Stimulated activated CD8-positive, alpha-beta memory T cell treated with anti-CD3 and anti-CD28 coated beads, Interleukin-2, amount 100 ng/mL, for 48 hours (primary cell): Measurements from ENCODE around the gene ATXN10.

Experiments used
- DNase-seq, 2 donors: peaks; one replicate each; pipeline ENCODE4 v3.0.0-alpha.2; 2020; ENCODE audit warnings: low read depth in 2 of 2

ATXN10 gene

GRCh38 chr22:45857519-45857918 lies 185.9 kb downstream of the ATXN10 start:
- no peak for DNase-seq

- DNase-seq, result no peak
Measured at GRCh38 chr22:45859231-45860161, 187.9 kb downstream of the ATXN10 start.

DNA sequence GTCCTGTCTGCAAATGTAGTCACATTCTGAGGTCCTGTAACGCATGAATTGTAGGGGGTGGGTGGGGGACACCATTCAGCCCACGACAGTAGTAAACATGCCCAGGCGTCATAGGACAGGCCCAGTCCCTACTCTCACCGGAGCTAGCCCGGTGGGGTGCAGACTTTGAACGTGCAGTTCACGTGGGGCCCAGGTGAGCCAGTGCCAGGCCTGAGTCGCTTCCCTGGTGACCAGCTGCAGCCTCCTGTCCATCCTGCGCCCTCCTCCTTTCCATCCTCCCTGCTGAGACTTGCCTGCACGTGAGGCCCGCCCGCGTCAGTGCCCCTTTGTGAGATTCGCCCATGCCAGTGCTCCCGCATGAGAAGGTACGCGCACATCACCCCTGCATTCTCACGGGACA lies 188.6 kb downstream of the ATXN10 start:
- no peak for DNase-seq

DNA sequence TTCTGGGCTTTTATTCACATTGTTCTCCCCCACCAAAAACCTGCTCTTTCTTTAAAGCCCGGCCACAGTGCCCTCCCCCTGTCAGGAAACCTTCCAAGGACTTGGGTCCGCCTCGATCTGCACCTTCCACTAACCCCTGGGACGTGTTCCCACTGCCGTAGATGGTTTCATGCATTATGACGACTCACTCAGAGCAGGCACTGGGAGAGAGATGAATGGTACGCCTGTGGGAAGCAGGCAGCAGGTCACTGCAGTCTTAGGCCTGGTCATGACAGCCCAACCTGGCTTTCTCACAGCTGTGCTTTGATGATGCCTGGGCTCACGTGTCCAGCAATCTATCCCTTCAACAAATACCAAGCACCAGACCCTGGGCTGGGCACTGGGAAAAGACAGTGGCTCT lies 189.6 kb downstream of the ATXN10 start:
- DNase-seq, result no peak

DNA sequence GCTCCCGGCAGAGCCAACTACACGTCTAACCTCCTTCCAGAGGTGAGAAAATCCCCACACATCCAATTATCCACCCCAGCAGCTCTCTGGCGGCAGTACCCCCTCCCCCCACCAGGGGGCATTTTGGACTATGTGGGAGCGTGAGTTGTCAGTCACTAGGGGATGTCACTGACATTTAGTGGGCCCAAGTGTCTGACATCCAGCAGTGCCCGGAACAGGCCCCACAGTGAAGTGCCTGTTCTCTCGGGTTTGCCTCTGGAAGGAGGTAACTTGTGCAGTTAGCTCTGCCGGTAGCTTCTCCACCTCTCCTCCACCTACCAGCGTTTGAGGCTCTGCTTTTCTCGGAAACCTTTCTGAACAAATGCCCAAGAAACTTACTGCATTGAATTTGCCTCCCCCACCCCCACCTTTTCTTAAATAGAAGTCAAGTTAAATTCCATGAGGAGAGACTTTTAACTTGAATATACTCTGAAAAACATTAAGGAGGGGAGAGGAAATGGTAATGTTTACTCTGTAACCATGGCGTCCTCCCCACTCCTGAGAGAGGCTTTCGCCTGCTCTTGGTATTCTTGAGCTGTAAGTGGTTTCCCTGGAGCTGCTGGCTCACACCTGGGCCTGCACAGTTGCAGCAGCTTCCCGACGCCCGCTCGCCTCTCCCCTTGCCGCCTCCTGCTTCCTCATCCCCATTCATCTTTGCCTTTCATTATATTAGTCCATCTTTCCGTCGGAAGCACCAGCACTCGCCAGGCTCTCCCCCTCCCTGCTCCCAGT lies 192.5 kb downstream of the ATXN10 start:
- DNase-seq, result peak; percentile 63 to 77

DNA sequence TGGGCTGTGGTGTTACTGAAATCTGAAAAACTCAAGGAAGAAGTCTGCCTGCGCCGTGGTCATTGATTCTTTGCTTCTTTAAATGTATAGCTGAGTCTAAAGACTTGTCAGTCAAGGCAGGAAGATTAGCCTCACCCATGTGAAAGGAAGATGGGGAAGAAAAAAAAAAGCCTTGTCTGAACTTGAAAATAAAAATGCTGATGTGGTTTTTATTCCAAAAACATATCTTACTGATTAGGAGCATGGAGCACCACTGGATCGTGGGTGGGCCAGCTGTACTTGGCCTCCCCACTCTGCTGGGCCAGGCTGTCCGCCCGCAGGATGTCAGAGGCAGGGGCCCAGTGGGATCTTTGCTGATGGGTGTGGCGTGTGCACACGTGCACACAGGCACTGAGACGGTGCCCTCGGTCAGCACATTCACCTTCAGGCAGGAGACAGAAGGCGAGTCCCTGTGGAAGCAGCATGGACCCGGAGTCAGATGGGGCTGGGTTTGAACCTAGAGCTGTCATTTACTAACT lies 193.4 kb downstream of the ATXN10 start:
- no peak for DNase-seq

- no peak for DNase-seq
Measured at GRCh38 chr22:45865561-45866125, 194.0 kb downstream of the ATXN10 start.

DNA sequence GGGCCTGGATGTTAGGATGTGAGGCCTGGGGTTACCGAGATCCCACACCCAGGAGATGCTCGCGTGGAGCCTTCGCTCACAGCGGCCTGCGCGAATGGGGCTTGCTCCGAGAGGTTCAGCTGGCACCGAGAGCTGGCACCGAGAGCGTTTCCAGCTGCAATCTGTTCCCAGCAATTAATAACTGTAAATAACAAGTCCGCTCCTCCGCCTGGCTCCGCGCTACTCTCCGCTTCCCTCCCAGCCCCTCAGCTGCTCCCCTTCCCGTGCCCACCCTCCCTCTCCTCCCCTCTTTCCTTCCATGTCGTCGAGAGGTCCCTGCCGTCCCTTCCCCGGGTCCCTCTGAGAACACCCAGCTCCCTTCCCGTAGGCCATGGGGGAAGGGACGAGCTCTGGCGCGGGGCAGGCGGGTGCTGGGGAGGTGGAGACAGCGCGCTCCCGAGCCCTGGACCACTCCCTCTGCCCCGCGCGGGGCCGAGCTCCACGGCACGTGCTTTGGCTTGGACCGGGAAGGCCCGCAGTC lies 194.6 kb downstream of the ATXN10 start:
- DNase-seq, result no peak

GRCh38 chr22:45866646-45867117 lies 195.0 kb downstream of the ATXN10 start:
- no peak for DNase-seq

- no peak for DNase-seq
Measured at GRCh38 chr22:45867118-45867905, 195.7 kb downstream of the ATXN10 start.

DNA sequence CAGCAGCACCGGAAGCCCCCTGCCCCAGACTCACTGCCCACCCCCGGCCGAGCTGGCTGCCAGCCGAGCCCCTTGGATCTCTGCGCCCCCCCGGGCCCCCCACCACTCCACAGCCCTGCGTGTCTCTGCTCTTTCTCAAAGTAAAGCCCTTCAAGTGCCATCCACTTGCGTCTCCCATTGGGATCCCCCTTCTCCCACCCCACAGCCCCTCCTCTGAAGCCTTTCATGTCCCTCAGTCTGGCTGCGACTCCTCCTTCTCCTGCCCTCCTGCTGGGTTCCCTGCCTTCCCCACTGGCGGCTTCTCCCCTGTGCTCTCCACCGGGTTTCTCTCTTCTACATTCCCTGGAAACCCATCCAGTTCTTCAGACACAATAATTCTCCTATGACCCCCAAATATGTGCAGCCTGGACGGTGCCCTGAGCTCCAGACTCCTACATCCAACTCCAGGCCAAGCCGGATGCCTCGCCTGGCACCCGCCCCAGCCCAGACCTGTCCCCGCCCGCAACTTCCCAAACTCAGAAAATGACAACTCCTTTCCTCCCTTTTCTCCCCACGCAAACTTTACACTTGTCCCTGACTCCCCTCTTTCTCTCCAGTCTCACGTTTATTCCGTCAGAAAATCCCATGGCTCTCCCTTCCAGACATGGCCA lies 196.4 kb downstream of the ATXN10 start:
- no peak for DNase-seq

DNA sequence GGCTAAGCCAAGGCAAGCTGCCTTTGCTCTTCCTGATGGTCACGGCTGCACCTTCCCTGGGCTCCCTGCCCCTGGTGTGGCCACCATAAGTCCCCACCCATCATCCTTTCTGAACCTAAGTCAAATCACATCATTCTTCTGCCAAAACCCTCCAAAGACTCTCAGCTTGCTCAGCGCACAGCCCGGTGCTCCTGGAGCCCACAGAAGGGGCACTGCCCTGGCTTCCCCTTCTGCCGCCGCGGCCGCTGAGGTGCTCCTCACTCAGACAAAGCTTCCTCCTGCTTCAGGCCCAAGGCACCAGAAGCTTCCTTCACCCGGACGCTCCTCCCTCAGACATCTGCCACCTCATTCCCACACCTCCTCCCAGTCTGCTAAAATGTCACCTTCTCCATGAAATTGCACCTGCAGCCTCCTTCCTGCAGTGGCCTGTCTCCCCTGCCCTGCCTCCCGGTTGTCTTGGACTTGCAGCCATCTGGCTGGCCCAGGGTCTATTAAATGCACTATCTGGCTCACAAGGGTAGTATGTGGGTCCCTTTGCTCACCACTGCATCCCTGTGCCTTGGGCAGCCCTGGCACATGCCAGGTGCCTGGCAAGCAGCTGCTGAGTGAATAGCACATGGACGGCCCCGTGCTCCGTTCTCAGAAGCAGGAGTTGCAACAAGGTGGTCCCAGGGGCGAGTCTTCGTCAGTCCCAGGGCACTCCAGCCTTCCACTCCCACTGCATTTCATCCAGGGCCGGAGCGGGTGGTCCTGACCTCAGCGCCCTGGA lies 197.1 kb downstream of the ATXN10 start:
- DNase-seq, result no peak

DNA sequence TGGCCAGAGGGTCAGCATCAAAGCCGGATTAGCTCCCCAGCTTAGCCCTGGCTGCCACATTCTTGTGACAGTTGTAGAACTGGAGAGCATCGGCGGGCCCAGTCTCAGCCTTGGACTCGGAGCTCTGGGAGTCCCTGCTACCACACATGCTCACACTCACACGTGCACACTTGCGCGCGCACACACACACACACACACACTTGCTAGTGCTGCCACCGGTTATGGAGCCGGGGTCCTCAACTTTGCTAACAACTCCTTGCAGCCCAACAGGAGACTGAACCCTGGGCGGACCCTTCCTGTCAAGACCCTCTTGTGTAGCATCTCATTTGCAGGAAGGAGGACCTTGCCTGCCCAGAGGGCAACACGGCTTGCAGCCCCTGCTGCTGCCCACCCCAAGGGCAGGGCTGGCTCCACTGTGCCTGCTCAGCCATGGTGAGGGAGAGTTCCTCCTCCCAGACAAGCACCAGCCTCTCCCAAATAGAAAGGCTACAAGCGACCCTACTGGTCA lies 197.8 kb downstream of the ATXN10 start:
- no peak for DNase-seq

DNA sequence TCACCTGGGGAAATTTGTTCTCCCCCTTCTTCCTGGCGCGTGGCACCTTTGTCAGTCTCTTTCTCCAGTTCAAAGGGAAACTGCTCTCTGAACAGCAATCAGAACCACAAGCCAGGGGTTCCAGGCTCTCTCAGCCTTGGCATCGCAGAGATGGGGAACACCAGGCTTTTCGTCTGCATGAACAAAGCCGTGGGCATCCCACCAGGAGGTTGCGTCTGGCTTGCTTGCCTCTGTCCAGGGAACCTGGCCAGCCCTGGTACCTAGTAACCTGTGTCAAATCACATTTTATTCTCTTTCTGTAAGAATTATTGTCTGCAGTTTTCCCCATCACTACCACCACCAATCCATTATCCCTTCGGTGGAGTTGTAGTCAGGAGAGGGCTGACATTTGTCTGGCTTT lies 198.4 kb downstream of the ATXN10 start:
- no peak for DNase-seq

DNA sequence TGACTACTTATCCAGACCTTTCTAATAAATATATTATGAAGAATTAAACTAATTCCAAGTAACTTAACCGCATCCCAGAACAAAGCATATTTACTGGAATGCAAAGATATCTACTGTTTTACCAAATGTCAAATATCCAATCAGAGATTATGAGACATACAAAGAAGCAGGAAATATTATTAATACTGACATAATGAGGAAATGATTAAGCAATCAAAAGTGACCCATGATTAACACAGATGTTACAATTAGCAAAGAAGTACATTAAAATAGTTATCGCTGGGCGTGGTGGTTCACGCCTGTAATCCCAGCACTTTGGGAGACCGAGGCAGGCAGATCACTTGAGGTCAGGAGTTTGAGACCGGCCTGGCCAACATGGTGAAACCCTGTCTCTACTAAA lies 200.1 kb downstream of the ATXN10 start:
- no peak for DNase-seq

GRCh38 chr22:45872659-45873263 lies 201.1 kb downstream of the ATXN10 start:
- no peak for DNase-seq

GRCh38 chr22:45876136-45877035 lies 204.8 kb downstream of the ATXN10 start:
- DNase-seq, result no peak

- DNase-seq, result no peak
Measured at GRCh38 chr22:45877036-45877380, 205.4 kb downstream of the ATXN10 start.
